ENCODE measurements around the gene UBE2G2.

UBE2G2 gene

DNA sequence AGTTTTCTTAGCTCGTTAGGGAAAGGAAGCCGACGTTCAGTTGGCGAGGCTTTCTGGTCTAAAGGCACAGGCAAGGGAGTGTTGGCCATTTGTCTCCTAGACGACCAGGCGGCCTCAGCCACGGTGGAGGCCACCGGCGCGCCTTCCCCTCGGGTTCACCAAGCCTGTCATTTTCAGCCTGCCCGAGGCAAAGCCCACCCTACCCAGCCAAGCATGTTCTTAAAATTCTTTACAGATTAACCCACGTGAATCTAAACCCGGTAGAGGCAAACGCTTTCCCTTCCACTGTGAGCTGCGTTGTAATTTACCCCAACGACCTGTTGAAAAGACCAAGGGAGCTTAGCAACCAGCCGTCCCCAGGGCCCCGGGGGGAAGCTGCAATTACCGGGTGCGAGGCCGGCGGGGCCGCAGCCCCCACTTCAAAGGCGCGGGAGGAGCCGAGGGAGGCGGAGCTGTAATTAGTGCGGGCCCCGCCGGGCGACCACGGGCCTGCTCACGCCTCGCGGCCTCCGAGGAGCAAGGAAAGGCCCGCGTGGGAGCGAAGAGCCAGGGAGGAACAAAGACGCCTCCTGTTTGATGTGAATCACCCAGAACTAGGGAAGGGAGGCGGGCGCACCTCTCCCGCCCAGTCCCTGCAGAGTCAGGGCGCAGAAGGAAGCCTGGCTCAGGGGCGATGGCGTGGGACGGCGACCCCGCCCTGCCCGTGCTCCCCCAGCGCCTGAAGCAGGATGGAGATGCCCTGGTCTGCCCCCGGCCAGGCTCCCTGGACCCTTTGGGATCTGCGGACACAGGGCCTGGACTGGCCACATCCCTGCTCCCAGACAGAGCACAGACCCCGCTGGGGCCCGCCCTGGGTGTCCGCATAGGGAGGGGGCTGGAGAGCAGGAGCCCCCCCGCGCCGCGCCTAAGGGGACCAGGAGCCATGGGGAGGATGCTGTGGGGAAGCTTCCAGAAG is 78.2 kb downstream of the UBE2G2 start:
- in situ Hi-C loops (cut with MboI; ENCODE audit: low pct_unique_long_range_greater_than_20kb, low sequenced_read_pairs): no loop called here
- peak; percentile 15 for DNase-seq

GRCh38 chr21:44722731-44723130 is 78.9 kb downstream of the UBE2G2 start:
- no peak for DNase-seq
- in situ Hi-C loops (cut with MboI; ENCODE audit: low pct_unique_long_range_greater_than_20kb, low sequenced_read_pairs): no loop called here

DNA sequence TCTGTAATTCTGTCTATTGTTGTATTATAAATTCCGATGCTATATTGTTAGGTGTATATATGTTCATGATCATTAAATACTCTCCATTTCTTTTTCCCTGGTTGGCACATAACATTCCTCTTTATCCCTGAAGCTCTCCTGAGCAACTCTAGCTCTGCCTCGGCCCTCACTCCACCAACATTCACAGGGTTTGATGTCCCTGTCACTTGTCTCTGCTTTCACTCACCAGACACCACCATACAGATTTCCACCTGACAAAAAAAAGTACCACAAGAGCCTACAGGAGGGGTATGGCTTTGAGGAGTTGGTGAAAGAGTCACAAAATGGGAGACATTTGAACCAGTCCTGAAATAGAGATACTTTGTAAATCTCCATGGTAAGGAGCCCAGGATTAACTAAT is 81.5 kb downstream of the UBE2G2 start:
- DNase-seq: no peak
- in situ Hi-C loops (cut with MboI; ENCODE audit: low pct_unique_long_range_greater_than_20kb, low sequenced_read_pairs): no loop called here
